Hindlimb muscle (tissue), 1 donor: Measurements from ENCODE around the gene ANKRD62. TPM values are rescaled to one million over a fixed set of nuclear protein-coding genes. Genes with fewer than 3 reads are reported as not detected.
"Not testable (repeated sequence)": the region's sequence is repeated elsewhere in the genome, so short reads cannot be mapped to it uniquely, and the experiment has no call there.

Experiments
- DNase-seq: peaks from one replicate; pipeline ENCODE4 v3.0.0-alpha.2; 2013
- polyA plus RNA-seq: library from polyadenylated mRNA; unstranded; fragments of 120-200 nt; gene quantifications from one replicate; pipeline ENCODE4 v1.2.1, GENCODE V29; 2013; ENCODE audit not compliant: insufficient read length

Gene ANKRD62
- polyA plus RNA-seq, 1 donor = not detected

DNA sequence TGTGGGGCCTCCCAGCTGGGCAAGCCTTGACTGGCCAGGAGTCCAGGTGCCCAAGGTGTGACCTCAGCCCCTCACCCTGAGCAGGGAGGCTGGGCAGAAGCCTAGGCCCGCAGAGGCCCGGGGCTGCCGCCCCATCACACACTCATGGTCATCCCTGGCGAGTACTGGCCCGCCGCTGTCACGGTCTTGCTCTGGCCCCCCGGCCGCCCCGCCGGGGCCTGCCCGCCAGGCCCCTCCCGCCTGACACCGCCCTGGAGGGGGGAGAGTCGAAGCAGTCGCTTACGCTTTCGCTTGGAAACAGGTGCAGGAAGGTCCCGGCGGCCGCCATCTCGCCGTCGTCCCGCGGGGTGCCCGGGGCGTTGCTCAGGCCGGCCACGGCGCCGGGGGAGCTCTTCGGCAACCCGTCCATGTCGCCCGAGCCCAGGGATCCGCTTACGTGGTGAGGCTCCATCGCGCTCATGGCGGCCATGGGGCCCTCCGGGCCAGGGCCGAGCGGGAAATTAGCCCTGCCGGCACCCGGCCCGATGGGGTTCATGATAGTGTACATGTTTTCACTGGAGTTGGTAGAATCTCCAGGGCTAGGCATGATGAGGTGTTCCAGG lies 26.6 kb upstream of the ANKRD62 start:
- DNase-seq = no peak

DNA sequence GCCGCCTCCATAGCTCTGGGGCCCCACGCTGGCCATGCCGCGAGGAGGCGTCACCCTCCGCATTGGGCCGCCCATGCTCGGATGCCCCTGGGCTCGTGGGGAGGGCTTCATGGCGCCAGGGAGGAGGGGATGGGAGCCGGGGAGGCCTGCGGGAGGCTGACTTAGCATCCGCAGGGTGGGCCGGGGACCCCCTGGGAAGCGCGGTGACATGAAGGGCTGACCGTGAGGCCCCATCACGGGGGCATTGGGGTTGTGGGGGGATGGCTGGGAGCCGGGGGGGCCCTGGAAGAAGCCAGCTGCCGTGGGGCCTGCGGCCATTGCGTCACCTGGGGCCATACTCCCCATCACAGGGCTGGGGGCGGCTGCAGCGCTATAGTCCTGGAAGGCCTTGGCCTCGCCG lies 26.0 kb upstream of the ANKRD62 start:
- no peak for DNase-seq

DNA sequence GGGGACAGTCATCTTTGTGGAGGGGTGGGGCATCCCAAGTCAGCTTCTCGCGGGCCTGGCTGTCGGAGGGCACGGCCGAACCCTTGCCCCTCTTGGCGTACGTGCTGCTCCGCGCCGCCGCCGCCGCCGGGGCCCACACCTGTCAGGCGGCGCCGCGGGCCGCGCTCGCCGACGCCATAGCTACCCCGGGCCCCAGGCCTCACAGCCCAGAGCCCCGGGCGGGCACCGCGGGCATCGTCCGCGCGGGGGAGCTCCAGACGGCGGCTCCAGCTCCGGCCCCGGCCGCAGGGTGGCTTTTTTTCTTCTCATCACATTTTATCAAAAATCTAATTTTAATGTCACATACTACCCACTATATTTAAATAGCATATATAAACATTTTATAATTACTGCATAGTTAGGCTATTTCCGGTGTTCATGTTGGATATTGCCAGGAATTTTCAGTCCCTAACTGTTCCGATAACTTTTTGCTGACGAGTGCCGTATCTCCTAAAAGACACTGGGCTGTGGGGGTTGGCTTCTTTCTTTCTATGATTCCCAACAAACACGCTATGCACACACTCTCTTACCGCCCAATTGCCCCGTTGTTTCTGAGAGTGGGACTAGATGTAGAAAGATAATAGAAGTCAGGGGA lies 25.2 kb upstream of the ANKRD62 start:
- not testable (repeated sequence) for DNase-seq

DNA sequence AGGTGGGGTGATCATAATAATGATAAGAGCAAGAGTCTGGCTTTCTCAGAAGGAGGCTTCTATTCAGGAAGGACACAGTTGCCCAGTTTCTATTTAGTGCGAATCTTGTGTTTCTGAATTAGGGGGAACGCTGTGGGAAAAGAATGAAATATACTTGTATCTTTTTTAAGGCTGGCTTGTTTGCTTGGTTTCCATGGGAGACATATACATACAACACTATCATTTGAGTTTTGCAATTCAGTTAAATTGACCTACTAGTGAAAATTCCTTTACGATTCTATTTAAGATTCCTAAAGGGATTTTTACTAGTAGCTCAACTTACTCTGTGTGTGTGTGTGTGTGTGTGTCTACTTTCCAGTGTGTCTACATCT lies 24.7 kb upstream of the ANKRD62 start:
- no peak for DNase-seq

DNA sequence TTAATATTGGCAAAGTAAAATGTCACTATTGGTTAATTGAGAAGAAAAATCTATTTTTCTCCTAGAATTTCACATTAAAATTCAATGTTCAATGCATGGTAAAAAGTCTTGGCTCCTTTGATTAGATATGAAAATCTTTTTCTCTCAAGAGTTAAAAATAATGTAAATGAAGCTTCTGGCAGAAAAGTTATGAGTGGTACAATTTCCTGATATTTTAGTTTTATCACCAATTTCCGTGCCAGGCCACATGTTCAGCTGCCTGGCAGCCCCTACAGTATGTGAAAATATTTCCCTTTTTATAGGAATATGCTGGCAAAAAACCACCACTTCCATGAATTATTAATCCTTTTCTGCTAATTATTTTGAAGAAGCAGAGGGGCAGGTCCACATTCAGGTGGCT lies 22.6 kb upstream of the ANKRD62 start:
- DNase-seq = not testable (repeated sequence)

DNA sequence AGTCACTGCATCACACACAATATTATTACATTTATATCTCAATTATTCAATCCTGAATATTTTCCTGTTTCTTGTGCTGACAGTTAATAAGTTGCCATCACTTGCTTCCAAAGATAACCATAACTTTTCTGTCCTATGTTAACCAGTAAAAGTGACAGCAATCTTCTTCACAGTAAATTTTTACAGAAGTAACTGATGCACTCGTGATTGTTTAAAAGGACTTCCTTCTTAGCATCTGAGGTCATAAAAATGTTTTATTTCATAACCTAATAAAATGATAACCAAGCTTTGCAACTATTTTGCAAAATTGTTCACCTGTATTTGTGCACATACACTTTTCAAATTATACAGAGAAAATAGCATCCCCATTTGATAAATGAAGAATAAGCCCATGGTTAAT lies 20.6 kb upstream of the ANKRD62 start:
- no peak for DNase-seq

DNA sequence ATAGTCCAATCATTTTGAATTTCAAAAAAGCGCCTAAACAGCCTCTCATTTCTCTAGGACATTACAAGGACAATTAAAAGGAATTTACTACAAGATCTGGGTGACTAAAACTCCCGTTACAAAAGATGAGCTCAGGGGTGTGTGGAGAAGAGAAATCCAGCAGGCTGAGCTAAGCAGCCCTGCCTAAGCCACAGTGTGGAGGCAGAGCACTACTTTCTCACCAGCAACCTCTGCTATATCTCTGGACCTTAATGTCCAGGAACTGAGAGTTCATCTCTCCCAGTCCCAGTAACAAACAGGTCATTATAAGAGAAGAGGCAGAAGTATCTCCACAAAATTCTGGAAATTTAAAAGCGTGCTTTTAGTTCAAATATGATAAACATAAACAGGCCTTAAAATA lies 18.9 kb upstream of the ANKRD62 start:
- peak; percentile 37 for DNase-seq

DNA sequence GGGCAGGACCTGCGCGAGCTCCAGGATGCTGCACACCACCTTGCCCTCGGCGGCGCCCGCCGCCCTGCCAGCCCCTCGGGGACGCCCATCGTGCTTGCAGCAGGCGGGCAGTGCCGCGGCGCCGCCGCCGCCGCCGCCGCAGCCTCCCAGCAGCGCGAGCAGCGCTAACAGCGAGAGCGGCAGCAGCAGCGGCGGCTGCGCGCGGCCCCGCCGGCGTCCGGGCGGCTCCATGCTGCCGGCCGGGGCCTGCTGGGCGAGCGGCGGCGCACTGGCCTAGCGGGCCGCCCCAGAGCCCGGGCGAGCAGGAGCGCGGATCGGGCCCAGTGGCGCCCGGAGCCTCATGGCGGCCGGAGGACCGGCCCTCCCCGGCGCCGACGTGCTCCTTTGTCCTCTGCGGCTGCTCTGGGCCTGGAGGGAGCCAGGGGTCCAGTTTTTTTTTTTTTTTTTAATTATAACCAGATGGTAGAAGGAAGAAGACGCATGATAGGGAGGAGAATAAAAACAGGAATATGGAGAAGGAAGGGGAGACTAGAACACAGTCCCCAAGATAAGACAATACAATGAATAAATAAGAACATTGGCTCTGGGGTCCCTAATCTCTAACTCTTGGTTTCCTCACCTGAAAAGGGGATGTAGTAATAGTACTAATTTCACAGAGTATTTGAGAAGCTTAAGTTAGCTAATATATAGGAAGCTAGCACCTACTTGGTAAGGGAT lies 17.1 kb upstream of the ANKRD62 start:
- DNase-seq = peak; percentile 27

DNA sequence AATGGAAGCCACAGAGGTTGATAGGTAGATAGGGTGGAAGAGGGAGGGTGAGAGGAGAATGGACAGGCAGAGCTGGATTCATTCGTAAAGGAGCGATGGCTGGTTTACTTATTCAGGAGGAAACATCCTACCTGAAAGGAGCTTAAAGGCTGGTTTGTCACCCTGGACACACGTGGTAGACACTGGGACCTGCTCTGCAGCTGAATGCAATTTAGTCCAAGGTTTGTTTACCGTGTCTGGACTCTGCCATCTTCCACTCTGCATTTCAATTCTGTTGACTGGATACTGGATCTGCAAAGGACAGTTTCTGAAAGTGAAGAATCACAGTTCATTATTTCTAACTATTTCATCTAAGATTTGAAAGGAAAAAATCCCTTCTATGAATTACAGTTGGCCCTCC lies 15.6 kb upstream of the ANKRD62 start:
- DNase-seq = not testable (repeated sequence)

DNA sequence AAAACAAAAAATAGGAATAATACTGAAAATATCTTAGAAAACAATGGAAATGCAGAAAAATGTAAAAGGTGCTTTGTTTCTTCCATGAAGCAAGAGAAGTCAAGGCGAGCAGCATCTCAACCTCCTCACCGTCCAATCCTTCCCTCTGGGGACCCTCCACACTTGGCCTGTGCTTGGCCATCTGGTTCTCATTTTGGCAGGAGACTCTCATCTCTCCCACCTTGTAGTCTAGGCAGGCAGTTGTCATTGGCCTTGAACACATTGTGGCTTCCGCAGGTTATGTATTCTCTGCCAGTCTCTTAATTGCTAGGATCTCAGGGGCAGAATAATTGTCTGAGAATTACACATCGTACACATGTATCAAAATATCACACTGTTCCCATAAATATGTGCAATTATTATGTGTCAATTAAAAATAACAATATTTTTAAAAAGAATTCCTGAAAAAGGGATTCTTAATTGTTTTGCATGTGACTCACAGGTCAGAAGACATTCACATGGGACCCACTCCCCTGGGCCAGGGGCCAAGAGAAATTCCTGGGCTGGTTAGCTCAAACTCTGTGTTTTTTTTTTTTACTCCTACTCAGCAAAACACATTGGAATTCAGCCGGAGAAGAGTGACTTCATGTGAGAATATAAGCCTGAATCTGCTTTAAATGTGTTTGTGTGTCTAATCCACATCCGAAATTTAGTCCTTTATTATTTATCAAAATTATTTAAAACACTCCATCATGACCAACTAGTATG lies 14.0 kb upstream of the ANKRD62 start:
- DNase-seq = peak; percentile 63

DNA sequence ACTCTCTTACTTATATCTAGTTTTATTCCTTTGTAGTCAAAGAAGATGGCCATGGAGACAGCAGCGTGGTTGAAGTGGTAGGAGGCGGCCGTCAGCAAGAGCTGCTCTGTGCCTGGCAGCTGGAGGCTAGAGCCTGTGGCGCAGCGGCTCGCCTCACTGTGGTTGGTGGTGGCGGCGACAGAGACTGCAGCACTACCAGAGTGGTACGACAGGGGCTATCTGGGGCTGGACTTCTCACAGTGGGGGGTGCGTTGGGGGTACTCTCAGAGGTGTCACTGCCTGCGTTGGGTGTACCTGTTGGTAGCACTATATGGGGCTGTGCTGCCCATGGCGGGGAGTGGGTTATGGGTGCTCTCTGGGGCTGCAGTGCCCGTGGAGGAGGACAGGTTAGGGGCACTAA lies 8.5 kb upstream of the ANKRD62 start:
- DNase-seq = no peak

DNA sequence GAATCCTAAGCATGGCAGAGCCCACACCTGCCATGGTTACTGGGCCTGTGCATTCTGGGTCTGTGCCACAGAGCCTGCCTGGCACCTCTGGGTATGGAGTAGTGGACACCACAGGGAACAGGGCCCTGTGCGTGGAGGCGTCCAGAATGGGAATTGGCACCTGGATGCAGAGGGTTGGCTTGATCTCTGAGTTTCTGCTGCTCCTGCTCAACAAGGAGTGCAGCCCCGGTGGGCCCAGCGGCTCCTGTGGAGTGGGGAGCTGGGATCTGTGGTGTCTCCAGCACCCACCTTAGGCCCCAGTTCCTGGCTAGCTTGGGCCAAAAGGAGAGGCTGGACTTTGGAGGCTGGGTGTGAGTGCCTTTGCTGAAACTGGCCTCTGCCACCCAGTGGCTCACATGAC lies 7.9 kb upstream of the ANKRD62 start:
- DNase-seq = no peak

DNA sequence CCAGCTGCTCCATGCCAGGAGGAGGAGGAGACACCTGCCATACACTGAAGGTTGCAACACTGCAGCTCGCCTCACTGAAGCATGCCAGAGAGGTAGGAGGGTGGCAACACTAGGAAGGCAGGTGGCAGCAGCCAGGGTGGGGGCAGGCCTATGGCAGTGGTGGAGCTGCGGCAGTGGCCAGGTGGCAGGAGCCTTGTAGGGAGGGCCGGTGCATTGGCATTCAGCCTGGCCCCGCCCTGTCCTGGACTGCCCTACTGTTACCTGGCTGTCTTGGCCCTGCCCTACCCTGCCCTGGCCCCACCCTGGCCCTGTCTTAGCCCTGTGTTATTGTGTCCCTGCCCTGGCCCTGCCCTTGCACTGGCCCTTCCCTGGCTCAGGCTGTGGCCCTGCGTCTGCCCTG lies 7.4 kb upstream of the ANKRD62 start:
- no peak for DNase-seq

DNA sequence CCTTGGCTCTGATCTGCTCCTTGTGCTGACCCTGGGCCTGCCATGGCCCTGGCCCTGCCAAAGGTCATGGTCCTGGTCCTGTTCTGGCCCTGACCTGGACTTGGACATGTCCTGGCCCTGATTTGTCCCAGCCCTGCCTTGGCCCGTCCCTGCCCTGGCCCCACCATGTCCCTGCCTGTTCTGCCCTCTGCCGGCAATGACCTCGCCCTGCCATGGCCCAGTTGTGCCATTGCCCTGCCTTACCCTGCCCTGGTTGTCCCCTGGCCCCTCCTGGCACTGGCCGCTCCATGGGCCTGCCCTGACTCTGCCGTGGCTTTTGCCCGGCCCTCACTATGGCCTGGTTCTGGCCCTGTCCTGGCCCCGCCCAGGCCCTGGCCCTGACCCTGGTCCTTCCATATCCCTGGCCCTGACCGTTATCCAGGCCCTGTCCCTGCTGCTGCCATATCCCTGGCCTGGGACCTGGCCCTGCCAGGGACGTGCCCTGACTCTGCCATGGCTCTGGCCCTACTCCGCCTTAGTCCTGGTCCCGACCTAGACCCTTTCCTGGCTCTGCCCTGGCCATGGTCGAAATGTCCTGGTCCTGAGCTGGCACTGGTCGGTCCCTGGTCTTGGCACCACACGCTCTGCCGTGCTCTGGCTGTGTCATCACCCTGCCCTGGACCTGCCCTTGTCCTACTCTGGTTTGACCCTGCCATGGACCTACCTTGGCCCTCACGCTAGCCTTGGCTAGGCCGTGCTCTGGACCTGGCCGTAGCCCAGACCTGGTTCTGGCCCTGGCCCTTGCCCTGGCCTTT lies 6.8 kb upstream of the ANKRD62 start:
- DNase-seq = no peak

DNA sequence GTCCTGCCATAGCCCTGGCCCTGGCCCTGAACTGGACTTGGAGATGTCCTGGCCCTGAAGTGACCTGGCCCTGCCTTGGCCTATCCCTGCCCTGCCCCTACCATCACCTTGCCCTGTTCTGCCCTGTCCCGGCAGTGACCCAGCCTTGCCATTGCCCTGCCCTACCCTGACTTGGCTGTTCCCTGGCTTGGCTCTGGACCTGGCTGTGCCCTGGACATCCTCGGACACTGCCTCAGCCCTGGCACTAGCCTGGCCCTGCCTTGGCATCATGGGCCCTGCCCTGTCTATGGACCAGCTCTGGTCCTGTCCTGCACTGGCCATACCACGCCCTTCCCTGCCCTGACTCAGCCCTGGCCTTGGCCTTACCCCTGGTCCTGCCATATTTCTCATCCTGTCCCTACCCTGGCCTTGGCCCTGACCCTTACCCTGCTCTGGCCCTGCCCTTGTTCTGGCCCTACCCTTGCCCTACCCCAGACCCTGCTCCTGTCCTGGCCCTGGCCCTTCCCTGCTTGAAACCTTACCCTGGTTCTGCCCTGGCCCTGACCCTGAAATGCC lies 6.1 kb upstream of the ANKRD62 start:
- DNase-seq = no peak

DNA sequence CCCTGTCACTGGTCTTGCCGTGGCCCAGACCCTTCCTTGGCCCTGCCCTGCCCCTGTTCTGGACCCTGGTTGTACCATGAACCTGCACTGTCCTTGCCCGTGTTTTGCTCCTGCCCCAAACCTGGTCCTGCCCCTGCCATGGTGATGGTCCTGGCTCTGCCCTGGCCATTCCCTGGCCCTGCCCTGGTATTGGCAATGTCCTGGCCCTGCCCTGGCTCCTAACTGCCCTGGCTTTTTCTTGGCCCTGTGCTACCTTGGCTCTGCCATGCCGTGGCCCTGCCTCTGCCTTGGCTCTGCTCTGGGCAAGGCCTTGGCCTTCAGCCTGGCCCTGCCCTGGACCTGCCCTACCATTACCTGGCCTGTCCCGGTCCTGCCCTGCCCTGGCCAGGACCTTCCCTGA lies 5.5 kb upstream of the ANKRD62 start:
- no peak for DNase-seq

DNA sequence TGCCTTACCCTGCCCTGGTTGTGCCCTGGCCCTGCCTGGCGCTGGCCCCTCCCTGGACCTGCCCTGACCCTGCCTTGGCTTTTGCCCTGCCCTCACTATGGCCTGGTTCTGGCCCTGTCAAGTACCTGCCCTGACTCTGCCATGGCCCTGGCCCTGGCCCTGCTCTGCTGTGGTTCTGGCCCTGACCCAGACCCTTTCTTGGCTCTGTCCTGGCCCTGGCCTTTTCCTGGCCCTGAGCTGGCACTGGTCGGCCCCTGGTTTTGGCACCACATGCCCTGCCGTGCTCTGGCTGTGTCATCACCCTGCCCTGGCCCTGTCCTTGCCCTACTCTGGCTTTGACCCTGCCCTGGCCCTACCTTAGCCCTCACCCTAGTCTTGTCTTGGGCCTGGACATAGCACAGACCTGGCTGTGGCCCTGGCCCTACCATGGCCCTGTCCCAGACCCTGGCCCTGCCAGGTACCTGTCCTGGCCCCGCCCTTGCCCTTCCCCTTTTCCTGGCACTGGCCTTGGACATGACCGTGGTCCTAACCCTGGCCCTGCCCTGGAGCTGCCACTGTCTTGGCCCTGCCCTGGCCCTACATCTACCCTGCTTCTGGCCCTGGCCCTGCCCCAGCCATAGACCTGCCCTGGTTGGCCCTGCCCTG lies 4.8 kb upstream of the ANKRD62 start:
- no peak for DNase-seq

DNA sequence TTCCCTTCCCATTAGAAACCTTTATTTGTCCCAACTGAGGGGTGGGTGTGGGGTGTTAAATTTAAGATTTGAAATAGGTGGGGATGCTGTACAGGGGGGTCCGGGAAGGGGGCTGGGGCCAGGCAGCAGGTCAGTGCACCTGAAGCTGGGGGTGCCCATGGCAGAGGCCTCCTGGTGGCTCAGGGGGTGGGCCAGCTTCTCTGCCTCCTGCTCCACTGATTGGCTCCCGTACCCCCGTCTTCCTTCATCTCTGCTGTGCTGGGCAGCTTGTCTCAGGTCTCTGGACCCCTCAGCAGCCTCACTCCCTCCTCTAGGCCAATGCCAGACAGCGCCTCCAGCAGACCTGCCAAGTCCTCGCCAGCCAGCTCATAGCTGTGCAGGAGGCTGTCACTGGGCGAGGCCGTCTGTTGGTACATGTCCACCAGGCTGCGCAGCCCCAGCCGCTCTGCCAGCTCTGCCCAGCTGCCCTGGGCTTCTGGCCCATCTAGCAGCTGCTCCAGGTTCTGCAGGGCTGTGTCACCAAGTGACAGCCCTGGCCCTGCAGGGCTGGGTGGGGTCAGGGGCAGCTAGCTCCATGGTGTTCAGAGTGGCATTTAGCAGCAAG lies 2.0 kb upstream of the ANKRD62 start:
- DNase-seq = no peak

DNA sequence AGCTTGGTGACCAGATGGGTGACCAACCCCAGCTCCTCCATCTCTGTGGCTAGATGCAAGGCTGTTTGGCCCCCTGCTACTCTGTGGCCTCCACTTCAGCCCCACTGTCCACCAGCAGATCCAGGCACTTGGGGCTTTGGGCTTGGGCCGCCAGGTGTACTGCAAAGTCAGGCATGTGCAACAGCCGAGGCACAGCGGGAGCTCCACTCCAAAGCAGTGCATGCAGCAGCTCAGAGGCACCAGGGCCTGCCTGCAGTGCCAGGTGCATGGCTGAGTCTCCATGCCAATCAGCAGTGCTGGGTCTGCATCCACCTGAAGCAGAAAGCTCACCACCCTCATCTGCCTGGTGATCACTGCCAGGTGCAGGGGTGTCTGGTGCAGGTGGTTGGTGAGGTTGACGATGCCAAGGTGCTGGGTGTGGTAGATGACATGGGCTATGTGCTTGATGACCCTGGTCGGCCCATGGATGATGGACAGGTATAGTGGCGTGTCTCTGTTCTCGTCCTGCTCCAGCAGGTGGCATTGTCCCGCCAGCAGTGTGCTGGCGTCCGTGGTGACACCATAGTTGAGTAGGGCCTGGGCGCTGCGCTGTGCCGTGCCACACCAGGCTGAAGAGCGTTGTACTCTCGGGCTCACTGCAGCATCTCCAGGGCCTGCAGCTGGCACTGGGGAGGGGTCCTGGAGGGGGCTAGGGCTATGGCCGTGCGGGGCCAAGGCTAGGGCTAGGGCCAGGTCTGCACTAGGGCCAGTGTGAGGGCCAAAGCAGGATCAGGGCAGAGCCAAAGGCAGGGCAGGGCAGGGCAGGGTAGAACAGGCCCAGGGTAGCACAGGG lies 1.0 kb upstream of the ANKRD62 start:
- no peak for DNase-seq

DNA sequence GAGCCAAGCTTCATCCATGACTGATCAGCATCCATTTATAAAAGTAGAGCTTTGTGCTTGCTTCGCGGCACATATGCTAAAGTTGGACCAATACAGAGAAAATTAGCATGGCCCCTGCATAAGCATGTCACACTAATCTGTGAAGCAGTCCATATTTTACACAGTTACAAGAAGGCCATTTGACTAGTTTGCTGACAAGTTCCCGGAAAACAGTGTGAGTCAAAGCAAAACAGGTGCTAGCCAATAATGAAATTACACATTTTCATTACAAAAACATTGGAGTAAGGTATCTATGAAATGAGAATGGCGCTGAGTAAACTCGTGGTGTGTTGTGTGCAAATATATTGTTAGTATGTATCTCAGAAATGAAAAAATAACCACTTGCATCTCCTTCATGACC lies 4.7 kb downstream of the ANKRD62 start:
- no peak for DNase-seq
